Raji (cell line): ENCODE results near the gene ARHGAP20.

Experiments used
- POLR2A ChIP-seq: IDR thresholded peaks from 2 replicates; pipeline ENCODE4 v1.6.1; 2011; ENCODE audit warnings: low read depth, low read length, control low read depth; ENCODE audit not compliant: insufficient read depth

The ARHGAP20 gene

GRCh38 chr11:110675548-110675947 is 36.7 kb downstream of the ARHGAP20 start:
- no peak for TF ChIP-seq POLR2A

GRCh38 chr11:110665689-110666465 is 46.4 kb downstream of the ARHGAP20 start:
- TF ChIP-seq POLR2A = no peak

- no peak for TF ChIP-seq POLR2A
Measured at GRCh38 chr11:110655967-110656366, 56.3 kb downstream of the ARHGAP20 start.

- TF ChIP-seq POLR2A = no peak
Measured at GRCh38 chr11:110654456-110654855, 57.8 kb downstream of the ARHGAP20 start.

- TF ChIP-seq POLR2A = no peak
Measured at GRCh38 chr11:110645253-110645652, 67.0 kb downstream of the ARHGAP20 start.

- no peak for TF ChIP-seq POLR2A
Measured at GRCh38 chr11:110634370-110634769, 77.9 kb downstream of the ARHGAP20 start.

GRCh38 chr11:110631551-110631950 is 80.7 kb downstream of the ARHGAP20 start:
- TF ChIP-seq POLR2A = no peak

GRCh38 chr11:110629594-110629993 is 82.6 kb downstream of the ARHGAP20 start:
- no peak for TF ChIP-seq POLR2A

GRCh38 chr11:110621826-110622225 is 90.4 kb downstream of the ARHGAP20 start:
- no peak for TF ChIP-seq POLR2A

GRCh38 chr11:110614031-110614430 is 98.2 kb downstream of the ARHGAP20 start:
- no peak for TF ChIP-seq POLR2A

GRCh38 chr11:110613197-110613918 is 98.9 kb downstream of the ARHGAP20 start:
- TF ChIP-seq POLR2A = no peak

- TF ChIP-seq POLR2A = no peak
Measured at GRCh38 chr11:110606415-110606814, 105.8 kb downstream of the ARHGAP20 start.

GRCh38 chr11:110601936-110602335 is 110.3 kb downstream of the ARHGAP20 start:
- TF ChIP-seq POLR2A = no peak

GRCh38 chr11:110600322-110600721 is 111.9 kb downstream of the ARHGAP20 start:
- TF ChIP-seq POLR2A = no peak

- TF ChIP-seq POLR2A = no peak
Measured at GRCh38 chr11:110599207-110599606, 113.0 kb downstream of the ARHGAP20 start.

GRCh38 chr11:110598725-110599124 is 113.5 kb downstream of the ARHGAP20 start:
- TF ChIP-seq POLR2A = no peak

GRCh38 chr11:110587972-110588371 is 124.3 kb downstream of the ARHGAP20 start:
- no peak for TF ChIP-seq POLR2A

GRCh38 chr11:110587129-110587528 is 125.1 kb downstream of the ARHGAP20 start:
- TF ChIP-seq POLR2A = no peak
